Sigmoid colon (tissue), 4 donors: ENCODE results near the gene ZNF688.

Experiments
- EP300 ChIP-seq, 4 donors: sonication (generic); formaldehyde crosslinking; IDR thresholded peaks; one replicate each; pipeline ENCODE4 v1.6.1; 2017; ENCODE audit warnings: antibody characterized with exemption in 4 of 4
- POLR2A ChIP-seq, 2 donors: fragments of 450-650 bp; IDR thresholded peaks; one replicate each; pipeline ENCODE4 v1.6.1; 2016; ENCODE audit warnings: antibody characterized with exemption in 2 of 2, mild to moderate bottlenecking in 2 of 2, moderate library complexity in 2 of 2
- POLR2AphosphoS5 ChIP-seq, 4 donors: sonication (generic); formaldehyde crosslinking; IDR thresholded peaks; one replicate each; pipeline ENCODE4 v1.6.1; 2017; ENCODE audit warnings: antibody characterized with exemption in 4 of 4
- TF ChIP-seq, protein P1 (sequence below), 4 experiments: fragments of 450-650 bp in 3 of 4; fragments of 200-600 bp in 1 of 4; IDR thresholded peaks; one replicate each; pipeline ENCODE4 v1.5.1; 2016 to 2019; ENCODE audit warnings: antibody characterized with exemption in 4 of 4, mild to moderate bottlenecking in 3 of 4, moderate library complexity in 2 of 4

DNA sequence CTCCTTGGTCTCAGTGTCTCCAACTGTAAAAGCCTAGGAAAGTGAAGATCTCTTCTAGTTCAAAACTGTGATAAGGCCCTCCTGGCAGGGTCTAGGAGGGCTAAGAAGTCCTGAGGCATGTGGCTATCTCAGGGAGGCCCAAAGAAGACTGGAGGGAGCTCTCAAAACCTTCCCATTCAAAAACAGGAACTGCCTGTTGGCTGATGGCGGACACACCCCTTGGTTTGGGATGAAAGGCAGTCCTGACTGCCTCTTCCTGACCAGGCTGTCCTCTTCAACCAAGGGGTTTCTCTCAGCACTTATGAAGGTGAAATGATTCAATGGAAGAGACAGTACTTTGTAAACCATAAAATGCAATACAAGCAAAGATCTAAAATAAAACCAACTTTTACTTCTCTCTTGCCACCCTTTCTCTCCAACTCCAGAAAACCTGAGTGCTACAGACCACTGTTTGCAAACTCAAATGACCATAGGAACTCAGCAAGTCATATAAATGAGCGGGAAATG lies 18.1 kb downstream of the ZNF688 start:
- TF ChIP-seq POLR2A (IDR thresholded peaks at IDR 0.05) (no peak), POLR2AphosphoS5 (IDR thresholded peaks at IDR 0.05) (no peak), EP300 (IDR thresholded peaks at IDR 0.05) (no peak)
- TF ChIP-seq, protein P1, sequence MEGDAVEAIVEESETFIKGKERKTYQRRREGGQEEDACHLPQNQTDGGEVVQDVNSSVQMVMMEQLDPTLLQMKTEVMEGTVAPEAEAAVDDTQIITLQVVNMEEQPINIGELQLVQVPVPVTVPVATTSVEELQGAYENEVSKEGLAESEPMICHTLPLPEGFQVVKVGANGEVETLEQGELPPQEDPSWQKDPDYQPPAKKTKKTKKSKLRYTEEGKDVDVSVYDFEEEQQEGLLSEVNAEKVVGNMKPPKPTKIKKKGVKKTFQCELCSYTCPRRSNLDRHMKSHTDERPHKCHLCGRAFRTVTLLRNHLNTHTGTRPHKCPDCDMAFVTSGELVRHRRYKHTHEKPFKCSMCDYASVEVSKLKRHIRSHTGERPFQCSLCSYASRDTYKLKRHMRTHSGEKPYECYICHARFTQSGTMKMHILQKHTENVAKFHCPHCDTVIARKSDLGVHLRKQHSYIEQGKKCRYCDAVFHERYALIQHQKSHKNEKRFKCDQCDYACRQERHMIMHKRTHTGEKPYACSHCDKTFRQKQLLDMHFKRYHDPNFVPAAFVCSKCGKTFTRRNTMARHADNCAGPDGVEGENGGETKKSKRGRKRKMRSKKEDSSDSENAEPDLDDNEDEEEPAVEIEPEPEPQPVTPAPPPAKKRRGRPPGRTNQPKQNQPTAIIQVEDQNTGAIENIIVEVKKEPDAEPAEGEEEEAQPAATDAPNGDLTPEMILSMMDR (IDR thresholded peaks at IDR 0.05), result no peak
